Neural crest cell (in vitro differentiated cells): ENCODE results near the gene FAM221B. TPM values are rescaled to one million over a fixed set of nuclear protein-coding genes. Genes with fewer than 3 reads are reported as not detected.

ENCODE experiments used
- DNase-seq: peaks from one replicate; pipeline ENCODE4 v3.0.0; 2021; ENCODE audit warnings: low read depth, mixed read lengths, low spot score
- H3K27ac Mint-ChIP-seq: one replicate; pipeline ENCODE4 v1.8.0; 2021; ENCODE audit warnings: mild to moderate bottlenecking, mixed read lengths; ENCODE audit not compliant: unreplicated experiment
- H3K27me3 Mint-ChIP-seq: 2 replicates; pipeline ENCODE4 v1.8.0; 2021; ENCODE audit warnings: low read depth, mild to moderate bottlenecking, mixed read lengths
- H3K36me3 Mint-ChIP-seq: 2 replicates; pipeline ENCODE4 v1.8.0; 2021; ENCODE audit warnings: low read depth, mild to moderate bottlenecking, mixed read lengths
- H3K4me1 Mint-ChIP-seq: 2 replicates; pipeline ENCODE4 v1.8.0; 2021; ENCODE audit warnings: mixed read lengths
- H3K4me3 Mint-ChIP-seq: one replicate; pipeline ENCODE4 v1.8.0; 2021; ENCODE audit warnings: mild to moderate bottlenecking, mixed read lengths
- H3K9me3 Mint-ChIP-seq: 2 replicates; pipeline ENCODE4 v1.8.0; 2021; ENCODE audit warnings: mixed read lengths
- CTCF ChIP-seq: fragments of 200-600 bp; sonication (generic); conservative IDR thresholded peaks from 2 replicates; pipeline ENCODE4 v1.5.0; 2021; ENCODE audit warnings: antibody characterized with exemption, mild to moderate bottlenecking
- total RNA-seq: library from RNA; stranded (reverse); gene quantifications from 2 replicates; pipeline ENCODE4 v1.2.1, GENCODE V29; 2021

Gene FAM221B
- total RNA-seq, 1 donor from 2014 or later = 0.19 TPM

- Mint-ChIP-seq H3K4me3 (no peak overlapping the region), H3K36me3 (no peaks in the 10 kb centered on the region), H3K9me3 (no peaks in the 10 kb centered on the region), H3K27me3 (peaks cover 15% of the 10 kb centered on the region), H3K4me1 (no peaks in the 10 kb centered on the region), H3K27ac (no peak overlapping the region)
- TF ChIP-seq CTCF = no peak
- DNase-seq = no peak
These were observed 27.7 kb upstream of the FAM221B start for GRCh38 chr9:35856206-35856605.

- Mint-ChIP-seq H3K4me1 (no peaks in the 10 kb centered on the region), H3K4me3 (no peak overlapping the region), H3K27me3 (peaks cover 2% of the 10 kb centered on the region), H3K27ac (no peak overlapping the region), H3K9me3 (no peaks in the 10 kb centered on the region), H3K36me3 (no peaks in the 10 kb centered on the region)
- no peak for DNase-seq
- no peak for TF ChIP-seq CTCF
These were observed 25.7 kb upstream of the FAM221B start for GRCh38 chr9:35854091-35854762.

- no peaks in the 10 kb centered on the region for H3K9me3 Mint-ChIP-seq
- no peaks in the 10 kb centered on the region for H3K27me3 Mint-ChIP-seq
- H3K36me3 Mint-ChIP-seq = peaks cover 2% of the 10 kb centered on the region
- H3K27ac Mint-ChIP-seq = no peak overlapping the region
- H3K4me3 Mint-ChIP-seq = no peak overlapping the region
- no peak for DNase-seq
- H3K4me1 Mint-ChIP-seq = no peaks in the 10 kb centered on the region
- no peak for TF ChIP-seq CTCF
These were observed 24.6 kb upstream of the FAM221B start for GRCh38 chr9:35852876-35853865.

GRCh38 chr9:35852267-35852815 lies 23.8 kb upstream of the FAM221B start:
- Mint-ChIP-seq H3K27me3 (no peaks in the 10 kb centered on the region), H3K4me1 (no peaks in the 10 kb centered on the region), H3K4me3 (no peak overlapping the region), H3K36me3 (peaks cover 2% of the 10 kb centered on the region), H3K9me3 (no peaks in the 10 kb centered on the region), H3K27ac (no peak overlapping the region)
- DNase-seq = no peak
- TF ChIP-seq CTCF = no peak

- Mint-ChIP-seq H3K27ac (no peak overlapping the region), H3K9me3 (no peaks in the 10 kb centered on the region), H3K36me3 (peaks cover 5% of the 10 kb centered on the region), H3K27me3 (peaks cover 2% of the 10 kb centered on the region), H3K4me3 (no peak overlapping the region), H3K4me1 (peaks cover 8% of the 10 kb centered on the region)
- no peak for DNase-seq
- TF ChIP-seq CTCF = no peak
These were observed 19.4 kb upstream of the FAM221B start for GRCh38 chr9:35847792-35848572.
